ENCODE measurements around the gene MAP3K14.

MAP3K14 gene

GRCh38 chr17:45334231-45334630, 17.4 kb upstream of the MAP3K14 start:
- H3K27me3 ChIP-seq (ENCODE audit: insufficient read depth, low read length, poor library complexity, severe bottlenecking) = no peaks in the 10 kb centered on the region
- H3K79me2 ChIP-seq (ENCODE audit: insufficient read depth, low read length) = no peaks in the 10 kb centered on the region
- no peak overlapping the region for H3K4me3 ChIP-seq (ENCODE audit: low read length, poor library complexity, severe bottlenecking)
- H3K9me2 ChIP-seq (replicated peaks; ENCODE audit: low read depth, low read length) = no peaks in the 10 kb centered on the region
- no peak overlapping the region for H3K9ac ChIP-seq (ENCODE audit: low read depth, low read length, poor library complexity, severe bottlenecking)
- no peaks in the 10 kb centered on the region for H3F3A ChIP-seq (ENCODE audit: low read depth)
- no peaks in the 10 kb centered on the region for H3K4me1 ChIP-seq (ENCODE audit: insufficient read depth, low read length, poor library complexity, severe bottlenecking)
- TF ChIP-seq CTCF (conservative IDR thresholded peaks at IDR 0.05; ENCODE audit: low read length) (no peak), EZH2phosphoT487 (IDR thresholded peaks at IDR 0.05; ENCODE audit: borderline replicate concordance) (no peak)
- no peak overlapping the region for H3K4me2 ChIP-seq (ENCODE audit: low read depth, low read length, poor library complexity, severe bottlenecking)
- no peaks in the 10 kb centered on the region for H3K9me3 ChIP-seq (ENCODE audit: insufficient read depth, low read depth, low read length)
- no peaks in the 10 kb centered on the region for H3K36me3 ChIP-seq (ENCODE audit: insufficient read depth, low read length)
- no peaks in the 10 kb centered on the region for H4K20me1 ChIP-seq (ENCODE audit: insufficient read depth, low read length, poor library complexity, severe bottlenecking)
- no peak overlapping the region for H2AFZ ChIP-seq (ENCODE audit: low read length)

GRCh38 chr17:45333702-45334092, 16.9 kb upstream of the MAP3K14 start:
- Histone ChIP-seq H3K27me3 (ENCODE audit: insufficient read depth, low read length, poor library complexity, severe bottlenecking) (no peaks in the 10 kb centered on the region), H3K4me1 (ENCODE audit: insufficient read depth, low read length, poor library complexity, severe bottlenecking) (no peaks in the 10 kb centered on the region), H3K36me3 (ENCODE audit: insufficient read depth, low read length) (no peaks in the 10 kb centered on the region), H3F3A (ENCODE audit: low read depth) (no peaks in the 10 kb centered on the region), H3K4me3 (ENCODE audit: low read length, poor library complexity, severe bottlenecking) (no peak overlapping the region), H3K9me3 (ENCODE audit: insufficient read depth, low read depth, low read length) (no peaks in the 10 kb centered on the region), H4K20me1 (ENCODE audit: insufficient read depth, low read length, poor library complexity, severe bottlenecking) (no peaks in the 10 kb centered on the region), H3K4me2 (ENCODE audit: low read depth, low read length, poor library complexity, severe bottlenecking) (no peak overlapping the region), H2AFZ (ENCODE audit: low read length) (no peak overlapping the region), H3K79me2 (ENCODE audit: insufficient read depth, low read length) (no peaks in the 10 kb centered on the region), H3K9ac (ENCODE audit: low read depth, low read length, poor library complexity, severe bottlenecking) (no peak overlapping the region), H3K9me2 (replicated peaks; ENCODE audit: low read depth, low read length) (no peaks in the 10 kb centered on the region)
- TF ChIP-seq EZH2phosphoT487 (IDR thresholded peaks at IDR 0.05; ENCODE audit: borderline replicate concordance) = no peak
- TF ChIP-seq CTCF (conservative IDR thresholded peaks at IDR 0.05; ENCODE audit: low read length) = no peak

GRCh38 chr17:45332989-45333701, 16.3 kb upstream of the MAP3K14 start:
- Histone ChIP-seq H3K4me3 (ENCODE audit: low read length, poor library complexity, severe bottlenecking) (no peak overlapping the region), H3K9ac (ENCODE audit: low read depth, low read length, poor library complexity, severe bottlenecking) (no peak overlapping the region)

More at GRCh38 chr17:45332989-45333701, 16.3 kb upstream of the MAP3K14 start:
- no peaks in the 10 kb centered on the region for H4K20me1 ChIP-seq (ENCODE audit: insufficient read depth, low read length, poor library complexity, severe bottlenecking)
- H3K9me3 ChIP-seq (ENCODE audit: insufficient read depth, low read depth, low read length) = no peaks in the 10 kb centered on the region
- no peaks in the 10 kb centered on the region for H3K9me2 ChIP-seq (replicated peaks; ENCODE audit: low read depth, low read length)
- no peaks in the 10 kb centered on the region for H3K79me2 ChIP-seq (ENCODE audit: insufficient read depth, low read length)
- no peak overlapping the region for H3K4me2 ChIP-seq (ENCODE audit: low read depth, low read length, poor library complexity, severe bottlenecking)
- H3F3A ChIP-seq (ENCODE audit: low read depth) = no peaks in the 10 kb centered on the region
- no peak for TF ChIP-seq CTCF (conservative IDR thresholded peaks at IDR 0.05; ENCODE audit: low read length)
- TF ChIP-seq EZH2phosphoT487 (IDR thresholded peaks at IDR 0.05; ENCODE audit: borderline replicate concordance) = no peak
- no peaks in the 10 kb centered on the region for H3K36me3 ChIP-seq (ENCODE audit: insufficient read depth, low read length)
- no peaks in the 10 kb centered on the region for H3K4me1 ChIP-seq (ENCODE audit: insufficient read depth, low read length, poor library complexity, severe bottlenecking)
- H3K27me3 ChIP-seq (ENCODE audit: insufficient read depth, low read length, poor library complexity, severe bottlenecking) = no peaks in the 10 kb centered on the region
- no peak overlapping the region for H2AFZ ChIP-seq (ENCODE audit: low read length)
